Natural killer cell treated with Interleukin-12 subunit alpha and Interleukin-12 subunit beta and Interleukin-15 and Interleukin-18, amount 100 ng/mL, for 72 hours (primary cell): ENCODE data around the gene VMP1. TPM values are rescaled to one million over a fixed set of nuclear protein-coding genes. Genes with fewer than 3 reads are reported as not detected.
"Not testable (repeated sequence)": the region's sequence is repeated elsewhere in the genome, so short reads cannot be mapped to it uniquely, and the experiment has no call there.

Experiments
- ATAC-seq, 2 donors: fragments of 150-1000 bp; cut with Tn5 transposase in 1 of 2; sonication (Bioruptor Pico), chemical (Tn5 transposase) in 1 of 2; 2 replicates each; pipeline ENCODE4 v1.10.0; 2021
- DNase-seq: peaks from one replicate; pipeline ENCODE4 v3.0.0; 2022; ENCODE audit warnings: low spot score
- H3K27ac Mint-ChIP-seq, 2 donors: 1 replicate in 1 of 2; 2 replicates in 1 of 2; pipeline ENCODE4 v1.8.0; 2022; ENCODE audit warnings: mixed read lengths in 2 of 2, mild to moderate bottlenecking in 1 of 2, moderate library complexity in 1 of 2
- H3K27me3 Mint-ChIP-seq, 2 donors: 1 replicate in 1 of 2; 2 replicates in 1 of 2; pipeline ENCODE4 v1.8.0; 2022; ENCODE audit warnings: mixed read lengths in 2 of 2
- H3K36me3 Mint-ChIP-seq: one replicate; pipeline ENCODE4 v1.8.0; 2022; ENCODE audit warnings: mixed read lengths
- H3K4me1 Mint-ChIP-seq, 2 donors: 1 replicate in 1 of 2; 2 replicates in 1 of 2; pipeline ENCODE4 v1.8.0; 2022; ENCODE audit warnings: low read depth in 2 of 2, mixed read lengths in 2 of 2, mild to moderate bottlenecking in 1 of 2
- H3K4me3 Mint-ChIP-seq: one replicate; pipeline ENCODE4 v1.8.0; 2022; ENCODE audit warnings: mixed read lengths
- H3K9me3 Mint-ChIP-seq: 2 replicates; pipeline ENCODE4 v1.8.0; 2022; ENCODE audit warnings: mixed read lengths
- total RNA-seq, 2 donors: library from RNA; stranded (reverse); gene quantifications; one replicate each; pipeline ENCODE4 v1.2.3, GENCODE V29; 2022

VMP1 gene
- total RNA-seq, 2 donors from 2014 or later = 225 to 292 TPM

- peaks cover 4% of the 10 kb centered on the region for H3K36me3 Mint-ChIP-seq
These were observed 45.0 kb downstream of the VMP1 start for GRCh38 chr17:59752446-59752845.

GRCh38 chr17:59752922-59753321, 45.5 kb downstream of the VMP1 start:
- Mint-ChIP-seq H3K9me3 (no peaks in the 10 kb centered on the region), H3K27ac (peak overlapping the region; percentile 98), H3K4me1 (peaks cover 39 to 50% of the 10 kb centered on the region in 2 donors), H3K36me3 (peaks cover 5% of the 10 kb centered on the region), H3K4me3 (peak overlapping the region; percentile 85), H3K27me3 (no peaks in the 10 kb centered on the region)
- ATAC-seq = no peak
- DNase-seq = no peak

More at GRCh38 chr17:59752446-59752845, 45.0 kb downstream of the VMP1 start:
- DNase-seq (no peak), ATAC-seq (no peak)
- Mint-ChIP-seq H3K27ac (peak overlapping the region; percentile 98), H3K9me3 (no peaks in the 10 kb centered on the region), H3K4me3 (peak overlapping the region; percentile 85), H3K27me3 (no peaks in the 10 kb centered on the region), H3K4me1 (peaks cover 37 to 45% of the 10 kb centered on the region in 2 donors)

- peak overlapping the region; percentile 85 for H3K4me3 Mint-ChIP-seq
- no peaks in the 10 kb centered on the region for H3K9me3 Mint-ChIP-seq
- no peaks in the 10 kb centered on the region for H3K27me3 Mint-ChIP-seq
- H3K4me1 Mint-ChIP-seq = peaks cover 42 to 54% of the 10 kb centered on the region in 2 donors
- peak overlapping the region; percentile 98 for H3K27ac Mint-ChIP-seq
- ATAC-seq = peak; percentile 63 to 82
- H3K36me3 Mint-ChIP-seq = peaks cover 9% of the 10 kb centered on the region
- DNase-seq = peak; percentile 69
These were observed 46.3 kb downstream of the VMP1 start for GRCh38 chr17:59753522-59754467.

DNA sequence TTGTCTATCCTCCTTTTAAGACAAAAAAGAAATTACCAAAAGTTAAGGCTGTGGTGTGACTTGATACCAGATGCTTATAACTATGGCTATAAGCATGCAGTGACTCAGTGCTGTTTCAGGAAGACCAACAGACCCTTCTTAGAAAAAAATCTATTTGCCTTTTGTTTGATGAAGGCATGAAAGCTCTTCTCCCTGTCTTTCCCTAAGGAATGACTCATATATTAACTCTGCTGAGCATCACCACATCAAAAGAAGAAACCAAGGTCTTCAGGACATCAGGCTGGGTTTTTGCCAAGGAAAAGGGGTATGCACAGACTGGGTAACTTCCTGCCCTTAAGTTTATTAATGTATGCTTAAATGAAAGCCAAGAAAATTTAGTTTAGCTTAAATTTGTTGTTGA, 47.1 kb downstream of the VMP1 start:
- DNase-seq = no peak
- ATAC-seq = peak; percentile 76 to 77
- Mint-ChIP-seq H3K36me3 (peaks cover 13% of the 10 kb centered on the region), H3K4me1 (peaks cover 42 to 57% of the 10 kb centered on the region in 2 donors), H3K9me3 (no peaks in the 10 kb centered on the region), H3K27ac (peak overlapping the region; percentile 98), H3K4me3 (peak overlapping the region; percentile 77), H3K27me3 (no peaks in the 10 kb centered on the region)

GRCh38 chr17:59755069-59755468, 47.6 kb downstream of the VMP1 start:
- Mint-ChIP-seq H3K4me1 (peaks cover 42 to 60% of the 10 kb centered on the region in 2 donors), H3K27ac (peak overlapping the region; percentile 98), H3K36me3 (peaks cover 18% of the 10 kb centered on the region), H3K4me3 (peak overlapping the region; percentile 77)
- DNase-seq, ATAC-seq, H3K9me3 Mint-ChIP-seq, H3K27me3 Mint-ChIP-seq: not testable (repeated sequence)

- H3K4me1 Mint-ChIP-seq = peaks cover 44 to 64% of the 10 kb centered on the region in 2 donors
- peak overlapping the region; percentile 98 for H3K27ac Mint-ChIP-seq
- no peak for ATAC-seq
- peaks cover 18% of the 10 kb centered on the region for H3K36me3 Mint-ChIP-seq
- no peaks in the 10 kb centered on the region for H3K9me3 Mint-ChIP-seq
- H3K27me3 Mint-ChIP-seq = no peaks in the 10 kb centered on the region
- no peak for DNase-seq
- H3K4me3 Mint-ChIP-seq = peak overlapping the region; percentile 24
These were observed 48.9 kb downstream of the VMP1 start for GRCh38 chr17:59756236-59756818.

- peaks cover 18% of the 10 kb centered on the region for H3K36me3 Mint-ChIP-seq
- no peak overlapping the region for H3K4me3 Mint-ChIP-seq
- H3K27ac Mint-ChIP-seq = peak overlapping the region; percentile 98
- H3K4me1 Mint-ChIP-seq = peaks cover 47 to 67% of the 10 kb centered on the region in 2 donors
- no peak for DNase-seq
- ATAC-seq = no peak
- H3K9me3 Mint-ChIP-seq = no peaks in the 10 kb centered on the region
- no peaks in the 10 kb centered on the region for H3K27me3 Mint-ChIP-seq
These were observed 49.6 kb downstream of the VMP1 start for GRCh38 chr17:59757043-59757442.

- no peaks in the 10 kb centered on the region for H3K9me3 Mint-ChIP-seq
- H3K27me3 Mint-ChIP-seq = no peaks in the 10 kb centered on the region
- DNase-seq (no peak), ATAC-seq (no peak)
- no peak overlapping the region for H3K4me3 Mint-ChIP-seq
- H3K36me3 Mint-ChIP-seq = peaks cover 18% of the 10 kb centered on the region
- H3K4me1 Mint-ChIP-seq = peaks cover 43 to 63% of the 10 kb centered on the region in 2 donors
- H3K27ac Mint-ChIP-seq = peak overlapping the region; percentile 98
These were observed 50.0 kb downstream of the VMP1 start for GRCh38 chr17:59757470-59757869.

DNA sequence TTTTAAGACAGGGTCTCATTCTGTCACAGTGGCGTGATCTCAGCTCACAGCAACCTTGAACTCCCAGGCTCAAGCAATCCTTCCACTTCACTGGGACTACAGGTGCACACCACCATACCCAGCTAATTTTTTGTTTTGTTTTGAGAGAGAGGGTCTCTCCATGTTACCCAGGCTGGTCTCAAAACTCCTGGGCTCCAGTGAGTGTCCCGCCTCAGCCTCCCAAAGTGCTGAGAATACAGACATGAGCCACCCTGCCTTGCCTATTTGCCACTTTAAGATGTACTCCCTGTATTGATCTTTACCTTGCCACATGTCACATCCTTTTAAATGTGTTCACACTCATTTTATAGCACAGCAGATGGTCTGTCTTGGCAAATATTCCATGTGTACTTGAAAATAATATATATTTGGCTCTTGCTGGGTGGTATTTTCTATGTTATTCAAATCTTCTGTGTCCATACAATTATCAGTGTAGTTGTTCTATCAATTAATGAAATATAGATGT, 50.5 kb downstream of the VMP1 start:
- no peaks in the 10 kb centered on the region for H3K27me3 Mint-ChIP-seq
- H3K4me1 Mint-ChIP-seq = peaks cover 45 to 64% of the 10 kb centered on the region in 2 donors
- H3K36me3 Mint-ChIP-seq = peaks cover 18% of the 10 kb centered on the region
- H3K27ac Mint-ChIP-seq = peak overlapping the region; percentile 98
- no peaks in the 10 kb centered on the region for H3K9me3 Mint-ChIP-seq
- DNase-seq (no peak), ATAC-seq (no peak)
- H3K4me3 Mint-ChIP-seq = no peak overlapping the region

DNA sequence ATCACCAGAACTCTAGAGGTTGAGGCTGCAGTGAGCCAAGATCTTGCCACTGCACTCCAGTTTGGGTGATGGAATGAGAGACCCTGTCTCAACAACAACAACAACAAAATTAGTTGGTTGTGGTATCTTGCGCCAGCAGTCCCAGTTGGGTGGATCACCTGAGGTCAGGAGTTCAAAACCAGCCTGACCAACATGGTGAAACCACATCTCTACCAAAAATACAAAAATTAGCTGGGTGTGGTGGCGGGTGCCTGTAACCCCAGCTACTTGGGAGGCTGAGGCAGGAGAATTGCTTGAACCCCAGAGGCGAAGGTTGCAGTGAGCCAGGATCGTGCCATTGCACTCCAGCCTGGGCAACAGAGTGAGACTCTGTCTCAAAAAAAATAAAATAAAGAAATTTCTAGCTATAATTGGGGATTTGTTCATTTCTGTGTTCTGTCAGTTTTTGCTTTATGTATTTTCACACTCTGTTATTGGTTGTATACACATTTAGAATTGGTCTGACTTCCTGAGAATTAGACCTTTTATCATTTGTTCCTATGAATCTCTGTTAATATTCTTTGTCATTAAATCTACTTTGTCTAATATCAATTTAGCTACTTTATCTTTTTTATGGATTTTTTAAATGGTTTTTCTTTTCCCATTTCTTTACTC, 51.7 kb downstream of the VMP1 start:
- not testable (repeated sequence) for DNase-seq, H3K9me3 Mint-ChIP-seq, ATAC-seq, H3K27me3 Mint-ChIP-seq, H3K4me3 Mint-ChIP-seq
- Mint-ChIP-seq H3K36me3 (peaks cover 18% of the 10 kb centered on the region), H3K4me1 (peaks cover 44 to 59% of the 10 kb centered on the region in 2 donors), H3K27ac (peak overlapping the region; percentile 56 to 98)

DNA sequence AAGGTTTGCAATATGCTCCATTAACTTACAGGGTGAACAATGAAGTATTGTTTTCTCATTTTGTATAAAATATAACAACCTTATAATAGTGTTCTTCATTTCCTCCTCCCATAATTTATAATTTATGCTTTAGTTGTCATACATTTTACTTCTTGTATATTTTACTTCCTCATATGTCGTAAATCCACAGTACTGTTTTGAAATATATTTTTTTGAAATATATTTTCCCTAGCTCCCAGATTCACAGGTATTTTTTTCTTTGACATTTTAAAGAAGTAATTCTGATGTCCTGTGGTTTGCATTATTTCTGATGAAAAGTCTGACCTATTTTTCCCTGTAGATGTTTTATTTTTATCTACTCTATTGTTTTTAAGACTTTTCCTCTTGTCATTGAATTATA, 52.7 kb downstream of the VMP1 start:
- ATAC-seq (no peak), DNase-seq (no peak)
- no peak overlapping the region for H3K4me3 Mint-ChIP-seq
- peaks cover 38 to 52% of the 10 kb centered on the region in 2 donors for H3K4me1 Mint-ChIP-seq
- peaks cover 21% of the 10 kb centered on the region for H3K36me3 Mint-ChIP-seq
- no peaks in the 10 kb centered on the region for H3K9me3 Mint-ChIP-seq
- peak overlapping the region; percentile 56 to 98 for H3K27ac Mint-ChIP-seq
- no peaks in the 10 kb centered on the region for H3K27me3 Mint-ChIP-seq

- H3K4me1 Mint-ChIP-seq = peaks cover 30 to 41% of the 10 kb centered on the region in 2 donors
- H3K9me3 Mint-ChIP-seq = no peaks in the 10 kb centered on the region
- peaks cover 19% of the 10 kb centered on the region for H3K36me3 Mint-ChIP-seq
- H3K27ac Mint-ChIP-seq = peak overlapping the region; percentile 81 to 98
- DNase-seq = no peak
- no peaks in the 10 kb centered on the region for H3K27me3 Mint-ChIP-seq
- peak overlapping the region; percentile 44 for H3K4me3 Mint-ChIP-seq
- ATAC-seq = no peak
These were observed 54.1 kb downstream of the VMP1 start for GRCh38 chr17:59761385-59762048.
